Measurements from ENCODE around the gene EFHB.

The EFHB gene

GRCh38 chr3:19967208-19967607 lies 33.2 kb upstream of the EFHB start:
- Histone ChIP-seq H2BK12ac (ENCODE audit: low read length) (no peak overlapping the region), H3K4me2 (ENCODE audit: insufficient read depth, low read length, poor library complexity, severe bottlenecking) (no peak overlapping the region), H2AFZ (ENCODE audit: low read length) (no peak overlapping the region), H3K18ac (ENCODE audit: low read length) (no peak overlapping the region), H3K27me3 (ENCODE audit: control insufficient read depth in 3 of 3, insufficient read depth in 3 of 3, low read depth in 1 of 3, low read length in 3 of 3) (no peaks in the 10 kb centered on the region), H3K4me3 (ENCODE audit: low read length in 2 of 2) (no peak overlapping the region), H3K23ac (ENCODE audit: low read depth, low read length, poor library complexity) (no peak overlapping the region), H2AK5ac (ENCODE audit: low read depth, low read length) (no peak overlapping the region), H2BK15ac (ENCODE audit: low read length) (no peak overlapping the region), H3K4me1 (ENCODE audit: control insufficient read depth in 2 of 2, insufficient read depth in 1 of 2, low read depth in 1 of 2, low read length in 2 of 2) (no peaks in the 10 kb centered on the region), H3K36me3 (replicated peaks in 1 of 2; ENCODE audit: control insufficient read depth in 2 of 2, insufficient read depth in 2 of 2, low read length in 2 of 2) (peaks cover 2 to 22% of the 10 kb centered on the region in 2 donors), H4K91ac (ENCODE audit: low read depth, low read length, poor library complexity) (no peak overlapping the region), H3K27ac (replicated peaks; ENCODE audit: low read length) (no peak overlapping the region), H3K79me1 (ENCODE audit: low read depth, low read length) (peaks cover 5% of the 10 kb centered on the region), H3K9ac (ENCODE audit: low read depth, low read length, poor library complexity) (no peak overlapping the region), H3K14ac (ENCODE audit: low read length) (no peak overlapping the region), H4K8ac (ENCODE audit: low read depth, low read length) (no peak overlapping the region), H3K4ac (ENCODE audit: low read length) (no peak overlapping the region), H2BK120ac (ENCODE audit: low read depth, low read length) (no peak overlapping the region), H2BK5ac (ENCODE audit: low read length) (no peak overlapping the region), H3K9me3 (replicated peaks in 1 of 2; ENCODE audit: control insufficient read depth in 2 of 2, insufficient read depth in 1 of 2, low read depth in 1 of 2, low read length in 2 of 2) (peaks cover 0 to 6% of the 10 kb centered on the region in 2 donors)
- no peak for DNase-seq (ENCODE audit: low spot score)
- no CpG with 5 or more reads among the region's 6 CpGs for WGBS, 2 donors (ENCODE audit: extremely low coverage in 2 of 2, insufficient read length in 2 of 2, insufficient replicate concordance in 1 of 2)

GRCh38 chr3:19961960-19962359 lies 27.9 kb upstream of the EFHB start:
- H4K91ac ChIP-seq (ENCODE audit: low read depth, low read length, poor library complexity) = no peak overlapping the region
- H2BK12ac ChIP-seq (ENCODE audit: low read length) = no peak overlapping the region
- no peak overlapping the region for H4K8ac ChIP-seq (ENCODE audit: low read depth, low read length)
- peaks cover 1 to 50% of the 10 kb centered on the region in 2 donors for H3K36me3 ChIP-seq (replicated peaks in 1 of 2; ENCODE audit: control insufficient read depth in 2 of 2, insufficient read depth in 2 of 2, low read length in 2 of 2)
- H3K23ac ChIP-seq (ENCODE audit: low read depth, low read length, poor library complexity) = no peak overlapping the region
- no peak overlapping the region for H2AFZ ChIP-seq (ENCODE audit: low read length)
- no peak overlapping the region for H2BK15ac ChIP-seq (ENCODE audit: low read length)
- H3K9me3 ChIP-seq (replicated peaks in 1 of 2; ENCODE audit: control insufficient read depth in 2 of 2, insufficient read depth in 1 of 2, low read depth in 1 of 2, low read length in 2 of 2) = peaks cover 0 to 3% of the 10 kb centered on the region in 2 donors
- no CpG with 5 or more reads among the region's 4 CpGs for WGBS, 2 donors (ENCODE audit: extremely low coverage in 2 of 2, insufficient read length in 2 of 2, insufficient replicate concordance in 1 of 2)
- no peak overlapping the region for H2AK5ac ChIP-seq (ENCODE audit: low read depth, low read length)
- DNase-seq (ENCODE audit: low spot score) = no peak
- no peak overlapping the region for H3K4me2 ChIP-seq (ENCODE audit: insufficient read depth, low read length, poor library complexity, severe bottlenecking)
- no peaks in the 10 kb centered on the region for H3K4me1 ChIP-seq (ENCODE audit: control insufficient read depth in 2 of 2, insufficient read depth in 1 of 2, low read depth in 1 of 2, low read length in 2 of 2)
- H3K18ac ChIP-seq (ENCODE audit: low read length) = no peak overlapping the region
- no peak overlapping the region for H2BK120ac ChIP-seq (ENCODE audit: low read depth, low read length)
- no peak overlapping the region for H3K27ac ChIP-seq (replicated peaks; ENCODE audit: low read length)
- no peak overlapping the region for H3K4ac ChIP-seq (ENCODE audit: low read length)
- no peaks in the 10 kb centered on the region for H3K27me3 ChIP-seq (ENCODE audit: control insufficient read depth in 3 of 3, insufficient read depth in 3 of 3, low read depth in 1 of 3, low read length in 3 of 3)
- no peak overlapping the region for H3K14ac ChIP-seq (ENCODE audit: low read length)
- no peak overlapping the region for H3K4me3 ChIP-seq (ENCODE audit: low read length in 2 of 2)
- H3K9ac ChIP-seq (ENCODE audit: low read depth, low read length, poor library complexity) = no peak overlapping the region
- no peak overlapping the region for H2BK5ac ChIP-seq (ENCODE audit: low read length)
- H3K79me1 ChIP-seq (ENCODE audit: low read depth, low read length) = peaks cover 3% of the 10 kb centered on the region

- Histone ChIP-seq H3K9ac (ENCODE audit: low read depth, low read length, poor library complexity) (no peak overlapping the region), H2BK120ac (ENCODE audit: low read depth, low read length) (no peak overlapping the region), H2BK5ac (ENCODE audit: low read length) (no peak overlapping the region), H3K27ac (replicated peaks; ENCODE audit: low read length) (no peak overlapping the region), H3K14ac (ENCODE audit: low read length) (no peak overlapping the region), H3K27me3 (ENCODE audit: control insufficient read depth in 3 of 3, insufficient read depth in 3 of 3, low read depth in 1 of 3, low read length in 3 of 3) (no peaks in the 10 kb centered on the region), H2BK15ac (ENCODE audit: low read length) (no peak overlapping the region), H4K91ac (ENCODE audit: low read depth, low read length, poor library complexity) (no peak overlapping the region), H3K23ac (ENCODE audit: low read depth, low read length, poor library complexity) (no peak overlapping the region), H3K79me1 (ENCODE audit: low read depth, low read length) (peaks cover 3% of the 10 kb centered on the region), H2BK12ac (ENCODE audit: low read length) (no peak overlapping the region), H3K9me3 (replicated peaks in 1 of 2; ENCODE audit: control insufficient read depth in 2 of 2, insufficient read depth in 1 of 2, low read depth in 1 of 2, low read length in 2 of 2) (no peaks in the 10 kb centered on the region), H3K36me3 (replicated peaks in 1 of 2; ENCODE audit: control insufficient read depth in 2 of 2, insufficient read depth in 2 of 2, low read length in 2 of 2) (peaks cover 2 to 58% of the 10 kb centered on the region in 2 donors), H3K4me1 (ENCODE audit: control insufficient read depth in 2 of 2, insufficient read depth in 1 of 2, low read depth in 1 of 2, low read length in 2 of 2) (no peaks in the 10 kb centered on the region), H3K4ac (ENCODE audit: low read length) (no peak overlapping the region), H3K18ac (ENCODE audit: low read length) (no peak overlapping the region), H3K4me2 (ENCODE audit: insufficient read depth, low read length, poor library complexity, severe bottlenecking) (no peak overlapping the region), H2AFZ (ENCODE audit: low read length) (no peak overlapping the region), H3K4me3 (ENCODE audit: low read length in 2 of 2) (no peak overlapping the region), H2AK5ac (ENCODE audit: low read depth, low read length) (no peak overlapping the region), H4K8ac (ENCODE audit: low read depth, low read length) (no peak overlapping the region)
- no CpG with 5 or more reads among the region's 4 CpGs for WGBS, 2 donors (ENCODE audit: extremely low coverage in 2 of 2, insufficient read length in 2 of 2, insufficient replicate concordance in 1 of 2)
- no peak for DNase-seq (ENCODE audit: low spot score)
Measured at GRCh38 chr3:19960696-19961095, 26.7 kb upstream of the EFHB start.

GRCh38 chr3:19959505-19959904 lies 25.5 kb upstream of the EFHB start:
- no CpG with 5 or more reads among the region's 4 CpGs for WGBS, 2 donors (ENCODE audit: extremely low coverage in 2 of 2, insufficient read length in 2 of 2, insufficient replicate concordance in 1 of 2)
- H2AFZ ChIP-seq (ENCODE audit: low read length) = no peak overlapping the region
- H2BK15ac ChIP-seq (ENCODE audit: low read length) = no peak overlapping the region
- no peaks in the 10 kb centered on the region for H3K27me3 ChIP-seq (ENCODE audit: control insufficient read depth in 3 of 3, insufficient read depth in 3 of 3, low read depth in 1 of 3, low read length in 3 of 3)
- no peak overlapping the region for H3K27ac ChIP-seq (replicated peaks; ENCODE audit: low read length)
- no peaks in the 10 kb centered on the region for H3K4me1 ChIP-seq (ENCODE audit: control insufficient read depth in 2 of 2, insufficient read depth in 1 of 2, low read depth in 1 of 2, low read length in 2 of 2)
- peaks cover 5 to 70% of the 10 kb centered on the region in 2 donors for H3K36me3 ChIP-seq (replicated peaks in 1 of 2; ENCODE audit: control insufficient read depth in 2 of 2, insufficient read depth in 2 of 2, low read length in 2 of 2)
- no peaks in the 10 kb centered on the region for H3K9me3 ChIP-seq (replicated peaks in 1 of 2; ENCODE audit: control insufficient read depth in 2 of 2, insufficient read depth in 1 of 2, low read depth in 1 of 2, low read length in 2 of 2)
- no peak overlapping the region for H2BK12ac ChIP-seq (ENCODE audit: low read length)
- no peak overlapping the region for H2BK5ac ChIP-seq (ENCODE audit: low read length)
- no peak for DNase-seq (ENCODE audit: low spot score)
- H4K8ac ChIP-seq (ENCODE audit: low read depth, low read length) = no peak overlapping the region
- H3K9ac ChIP-seq (ENCODE audit: low read depth, low read length, poor library complexity) = no peak overlapping the region
- H3K4me2 ChIP-seq (ENCODE audit: insufficient read depth, low read length, poor library complexity, severe bottlenecking) = no peak overlapping the region
- H3K4ac ChIP-seq (ENCODE audit: low read length) = no peak overlapping the region
- no peak overlapping the region for H4K91ac ChIP-seq (ENCODE audit: low read depth, low read length, poor library complexity)
- no peak overlapping the region for H3K4me3 ChIP-seq (ENCODE audit: low read length in 2 of 2)
- no peak overlapping the region for H3K23ac ChIP-seq (ENCODE audit: low read depth, low read length, poor library complexity)
- H3K14ac ChIP-seq (ENCODE audit: low read length) = no peak overlapping the region
- no peak overlapping the region for H3K18ac ChIP-seq (ENCODE audit: low read length)
- no peak overlapping the region for H2AK5ac ChIP-seq (ENCODE audit: low read depth, low read length)
- H3K79me1 ChIP-seq (ENCODE audit: low read depth, low read length) = peaks cover 1% of the 10 kb centered on the region
- no peak overlapping the region for H2BK120ac ChIP-seq (ENCODE audit: low read depth, low read length)
